HL-60/S4 treated with retinoic acid at 250 ng/mL for 4 days and 3 days (cell line): ENCODE data around the gene ADD3.
"Not testable (repeated sequence)": the region's sequence is repeated elsewhere in the genome, so short reads cannot be mapped to it uniquely, and the experiment has no call there.

ENCODE experiments used
- in situ Hi-C: fragments of 300-500 bp; cut with MboI; formaldehyde crosslinking; loops from 2 replicates; pipeline ENCODE4 v1.7.0; 2022; ENCODE audit warnings: low sequenced_read_pairs

ADD3 gene

GRCh38 chr10:109975244-109976190 lies 32.3 kb upstream of the ADD3 start:
- in situ Hi-C loops, result no loop called here

GRCh38 chr10:109976681-109977080 lies 31.1 kb upstream of the ADD3 start:
- in situ Hi-C loops, result no loop called here

GRCh38 chr10:109977382-109977806 lies 30.4 kb upstream of the ADD3 start:
- in situ Hi-C loops, result no loop called here

GRCh38 chr10:109978481-109978880 lies 29.3 kb upstream of the ADD3 start:
- in situ Hi-C loops, result no loop called here

- in situ Hi-C loops, result no loop called here
These were observed 28.6 kb upstream of the ADD3 start for GRCh38 chr10:109979215-109979614.

- in situ Hi-C loops, result no loop called here
These were observed 26.1 kb upstream of the ADD3 start for GRCh38 chr10:109981650-109982049.

- in situ Hi-C loops, result no loop called here
These were observed 25.7 kb upstream of the ADD3 start for GRCh38 chr10:109982123-109982522.

- in situ Hi-C loops, result no loop called here
These were observed 25.0 kb upstream of the ADD3 start for GRCh38 chr10:109982812-109983211.

- in situ Hi-C loops, result no loop called here
These were observed 23.8 kb upstream of the ADD3 start for GRCh38 chr10:109984013-109984412.

- in situ Hi-C loops, result not testable (repeated sequence)
These were observed 22.0 kb upstream of the ADD3 start for GRCh38 chr10:109985768-109986167.

GRCh38 chr10:109987452-109988211 lies 20.2 kb upstream of the ADD3 start:
- in situ Hi-C loops, result no loop called here

- in situ Hi-C loops, result no loop called here
These were observed 19.6 kb upstream of the ADD3 start for GRCh38 chr10:109988212-109988596.

GRCh38 chr10:109991266-109991855 lies 16.4 kb upstream of the ADD3 start:
- in situ Hi-C loops, result no loop called here

GRCh38 chr10:109992485-109992884 lies 15.3 kb upstream of the ADD3 start:
- in situ Hi-C loops, result no loop called here

- in situ Hi-C loops, result no loop called here
These were observed 14.0 kb upstream of the ADD3 start for GRCh38 chr10:109993551-109994330.

GRCh38 chr10:109994711-109995577 lies 12.8 kb upstream of the ADD3 start:
- in situ Hi-C loops, result no loop called here

- in situ Hi-C loops, result no loop called here
These were observed 12.2 kb upstream of the ADD3 start for GRCh38 chr10:109995595-109995994.

GRCh38 chr10:109996225-109996624 lies 11.6 kb upstream of the ADD3 start:
- in situ Hi-C loops, result no loop called here

- in situ Hi-C loops, result no loop called here
These were observed 11.0 kb upstream of the ADD3 start for GRCh38 chr10:109996766-109997171.

GRCh38 chr10:109997233-109997632 lies 10.6 kb upstream of the ADD3 start:
- in situ Hi-C loops, result no loop called here
